ENCODE measurements around the gene RGS7.

RGS7 gene

DNA sequence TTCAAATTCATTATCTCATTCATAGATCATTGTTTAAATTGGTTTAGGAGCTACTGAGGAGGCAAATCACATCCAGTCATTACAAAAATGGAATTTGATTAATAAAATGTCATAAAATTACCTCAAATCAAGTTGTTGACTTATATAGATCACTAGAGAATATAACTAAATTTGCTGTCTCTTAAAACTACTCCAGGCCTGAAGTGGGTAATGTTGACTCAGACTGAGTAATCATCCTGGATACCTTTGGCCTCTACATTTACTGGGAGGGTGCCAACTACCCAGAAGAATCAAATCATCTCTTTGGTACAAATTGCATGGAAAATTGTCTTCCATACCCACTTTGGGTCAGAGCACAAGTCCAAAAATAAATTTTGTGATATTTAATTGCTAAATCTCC is 553.9 kb downstream of the RGS7 start:
- no peak overlapping the region for H3K4me3 Mint-ChIP-seq
- no peak for DNase-seq
- H3K9me3 Mint-ChIP-seq = no peaks in the 10 kb centered on the region
- no peak overlapping the region for H3K27ac Mint-ChIP-seq
- no peaks in the 10 kb centered on the region for H3K27me3 Mint-ChIP-seq (ENCODE audit: low read depth, poor library complexity)
- H3K36me3 Mint-ChIP-seq (ENCODE audit: low read depth) = no peaks in the 10 kb centered on the region
- TF ChIP-seq, protein P1, sequence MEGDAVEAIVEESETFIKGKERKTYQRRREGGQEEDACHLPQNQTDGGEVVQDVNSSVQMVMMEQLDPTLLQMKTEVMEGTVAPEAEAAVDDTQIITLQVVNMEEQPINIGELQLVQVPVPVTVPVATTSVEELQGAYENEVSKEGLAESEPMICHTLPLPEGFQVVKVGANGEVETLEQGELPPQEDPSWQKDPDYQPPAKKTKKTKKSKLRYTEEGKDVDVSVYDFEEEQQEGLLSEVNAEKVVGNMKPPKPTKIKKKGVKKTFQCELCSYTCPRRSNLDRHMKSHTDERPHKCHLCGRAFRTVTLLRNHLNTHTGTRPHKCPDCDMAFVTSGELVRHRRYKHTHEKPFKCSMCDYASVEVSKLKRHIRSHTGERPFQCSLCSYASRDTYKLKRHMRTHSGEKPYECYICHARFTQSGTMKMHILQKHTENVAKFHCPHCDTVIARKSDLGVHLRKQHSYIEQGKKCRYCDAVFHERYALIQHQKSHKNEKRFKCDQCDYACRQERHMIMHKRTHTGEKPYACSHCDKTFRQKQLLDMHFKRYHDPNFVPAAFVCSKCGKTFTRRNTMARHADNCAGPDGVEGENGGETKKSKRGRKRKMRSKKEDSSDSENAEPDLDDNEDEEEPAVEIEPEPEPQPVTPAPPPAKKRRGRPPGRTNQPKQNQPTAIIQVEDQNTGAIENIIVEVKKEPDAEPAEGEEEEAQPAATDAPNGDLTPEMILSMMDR (IDR thresholded peaks at IDR 0.05) = no peak
- no peaks in the 10 kb centered on the region for H3K4me1 Mint-ChIP-seq

DNA sequence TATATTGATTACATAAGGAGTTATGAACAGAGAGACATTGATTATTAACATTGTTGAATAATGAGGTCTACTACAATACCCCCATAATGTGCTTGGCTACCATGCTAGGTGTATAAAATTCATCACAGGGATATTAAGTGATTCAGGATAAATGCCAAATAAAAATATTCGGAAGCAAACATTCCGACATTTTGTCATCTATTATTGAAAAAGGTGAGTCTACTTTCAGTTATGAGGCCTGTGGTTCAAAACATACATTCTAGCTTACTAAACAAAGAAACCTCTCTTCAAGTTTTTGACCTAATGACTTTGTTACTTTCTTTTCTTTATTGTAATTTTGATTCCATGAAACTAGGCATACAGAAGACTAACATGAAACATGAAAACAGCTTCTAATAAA is 554.7 kb downstream of the RGS7 start:
- TF ChIP-seq, protein P1 (IDR thresholded peaks at IDR 0.05) = no peak
- Mint-ChIP-seq H3K4me1 (no peaks in the 10 kb centered on the region), H3K9me3 (no peaks in the 10 kb centered on the region), H3K27ac (no peak overlapping the region), H3K27me3 (ENCODE audit: low read depth, poor library complexity) (no peaks in the 10 kb centered on the region), H3K4me3 (no peak overlapping the region), H3K36me3 (ENCODE audit: low read depth) (no peaks in the 10 kb centered on the region)
- no peak for DNase-seq

DNA sequence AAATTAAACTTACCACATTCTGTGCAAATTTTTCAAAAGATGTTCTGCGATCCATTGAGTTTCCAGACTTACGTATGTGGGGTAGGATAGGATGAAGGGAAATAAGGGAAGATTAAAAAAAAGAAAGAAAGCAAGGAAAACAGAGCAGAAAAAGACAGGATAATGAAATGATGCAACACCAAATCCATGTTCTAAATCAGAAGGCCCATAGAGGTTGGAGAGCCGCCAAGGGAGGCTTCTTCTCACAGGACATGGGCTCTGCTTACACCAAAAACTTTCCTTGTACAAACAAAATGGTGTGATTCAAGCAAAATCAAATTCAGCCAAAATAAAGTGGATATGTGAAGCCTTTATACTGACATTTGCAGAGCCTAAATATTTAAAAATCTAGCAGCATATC is 555.6 kb downstream of the RGS7 start:
- no peaks in the 10 kb centered on the region for H3K27me3 Mint-ChIP-seq (ENCODE audit: low read depth, poor library complexity)
- H3K4me3 Mint-ChIP-seq = no peak overlapping the region
- no peaks in the 10 kb centered on the region for H3K4me1 Mint-ChIP-seq
- TF ChIP-seq, protein P1 (IDR thresholded peaks at IDR 0.05) = no peak
- no peak overlapping the region for H3K27ac Mint-ChIP-seq
- H3K9me3 Mint-ChIP-seq = no peaks in the 10 kb centered on the region
- no peak for DNase-seq
- H3K36me3 Mint-ChIP-seq (ENCODE audit: low read depth) = no peaks in the 10 kb centered on the region

DNA sequence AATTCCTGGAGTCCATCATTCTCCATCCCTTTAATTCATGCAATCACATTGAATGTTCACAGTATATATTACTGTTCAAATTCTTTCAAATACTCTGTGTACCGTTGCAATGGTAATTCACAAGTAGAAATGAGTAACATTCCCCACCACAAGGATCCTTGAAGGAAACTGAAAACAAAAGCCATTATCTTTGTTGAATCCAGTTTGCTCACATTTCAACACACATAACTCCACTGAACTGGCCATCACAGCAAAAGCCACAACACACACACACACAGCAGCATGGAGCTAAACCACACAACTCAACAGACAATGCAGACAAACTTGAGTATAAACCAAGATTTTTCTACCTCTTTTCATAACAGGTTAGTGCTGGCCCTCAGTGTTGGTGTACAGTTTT is 556.7 kb downstream of the RGS7 start:
- Mint-ChIP-seq H3K27me3 (ENCODE audit: low read depth, poor library complexity) (no peaks in the 10 kb centered on the region), H3K4me1 (no peaks in the 10 kb centered on the region)

DNA sequence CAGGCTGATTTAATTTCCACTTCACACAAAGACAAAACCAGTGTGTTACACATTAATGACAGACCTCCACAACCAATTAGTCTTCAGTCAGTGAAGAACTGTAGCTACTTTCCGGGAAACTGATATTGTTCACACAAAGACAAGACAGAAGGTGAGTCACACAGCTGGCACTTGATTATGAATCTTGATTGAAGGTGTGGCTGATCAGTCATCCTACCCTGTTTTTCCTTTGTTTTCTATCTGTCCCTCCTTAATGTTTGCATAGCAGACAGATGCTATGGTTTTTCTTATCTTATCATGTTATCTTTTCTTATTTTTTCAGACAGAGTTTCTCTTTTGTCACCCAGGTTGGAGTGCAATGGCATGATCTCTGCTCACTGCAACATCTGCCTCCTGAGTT is 560.0 kb downstream of the RGS7 start:
- Mint-ChIP-seq H3K9me3 (no peaks in the 10 kb centered on the region), H3K27me3 (ENCODE audit: low read depth, poor library complexity) (no peaks in the 10 kb centered on the region), H3K4me1 (no peaks in the 10 kb centered on the region), H3K4me3 (no peak overlapping the region), H3K27ac (no peak overlapping the region), H3K36me3 (ENCODE audit: low read depth) (no peaks in the 10 kb centered on the region)
- TF ChIP-seq, protein P1 (IDR thresholded peaks at IDR 0.05) = no peak
- no peak for DNase-seq

More for the DNA sequence above, 556.7 kb downstream of the RGS7 start:
- H3K36me3 Mint-ChIP-seq (ENCODE audit: low read depth) = no peaks in the 10 kb centered on the region
- TF ChIP-seq, protein P1 (IDR thresholded peaks at IDR 0.05) = no peak
- H3K27ac Mint-ChIP-seq = no peak overlapping the region
- DNase-seq = no peak
- H3K4me3 Mint-ChIP-seq = no peak overlapping the region
- no peaks in the 10 kb centered on the region for H3K9me3 Mint-ChIP-seq

DNA sequence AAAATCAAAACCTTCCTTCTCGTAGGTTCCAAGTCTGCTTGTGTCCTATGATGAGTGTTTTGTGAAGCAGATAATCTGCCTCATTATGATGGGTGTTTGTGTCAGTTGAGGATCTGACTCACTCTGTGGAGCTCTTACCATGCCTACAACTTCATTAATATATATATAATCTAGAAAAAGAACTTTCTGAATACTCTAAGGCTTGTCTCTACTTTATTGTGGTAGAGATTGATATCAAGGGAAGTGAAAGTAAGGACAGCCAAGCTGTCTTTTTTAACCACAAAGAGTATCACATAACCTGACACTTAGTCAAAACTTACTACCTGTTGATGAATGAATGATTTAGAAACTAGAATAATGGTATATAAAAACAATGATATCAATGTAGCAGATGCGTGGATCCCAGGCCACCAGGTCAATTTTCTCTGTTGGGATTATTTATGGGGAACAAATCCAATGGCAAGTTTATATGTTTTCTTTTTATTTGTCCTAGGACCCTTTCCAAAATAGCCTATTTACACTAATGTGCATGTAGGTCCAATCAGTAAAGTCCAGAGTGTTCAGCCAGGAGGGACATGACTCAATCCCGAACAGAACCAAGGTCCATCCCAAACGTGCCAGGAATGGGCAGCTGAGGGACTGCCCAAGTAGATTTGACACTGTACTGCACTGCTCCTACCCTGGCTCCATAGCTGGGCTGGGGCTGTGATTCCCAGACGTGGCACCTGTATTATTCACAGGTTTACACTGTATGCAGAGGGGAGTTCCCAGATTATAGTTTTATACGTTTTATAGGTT is 562.8 kb downstream of the RGS7 start:
- Mint-ChIP-seq H3K27ac (no peak overlapping the region), H3K4me1 (no peaks in the 10 kb centered on the region), H3K4me3 (no peak overlapping the region), H3K9me3 (peaks cover 9% of the 10 kb centered on the region), H3K27me3 (ENCODE audit: low read depth, poor library complexity) (peaks cover 3% of the 10 kb centered on the region), H3K36me3 (ENCODE audit: low read depth) (no peaks in the 10 kb centered on the region)
- no peak for DNase-seq
- TF ChIP-seq, protein P1 (IDR thresholded peaks at IDR 0.05) = no peak

All from nephron progenitor cell (in vitro differentiated cells).